Breast epithelium (tissue), 3 donors: Measurements from ENCODE around the gene ART4.

Source experiments
- CTCF ChIP-seq, 3 donors: fragments of 450-650 bp; IDR thresholded peaks; one replicate each; pipeline ENCODE4 v1.5.1; 2016 to 2017; ENCODE audit warnings: antibody characterized with exemption in 3 of 3, mild to moderate bottlenecking in 3 of 3, moderate library complexity in 3 of 3
- POLR2A ChIP-seq: fragments of 450-650 bp; IDR thresholded peaks from one replicate; pipeline ENCODE4 v1.6.1; 2016; ENCODE audit warnings: antibody characterized with exemption, mild to moderate bottlenecking, moderate library complexity
- POLR2AphosphoS5 ChIP-seq, 3 donors: sonication (generic); formaldehyde crosslinking; IDR thresholded peaks; one replicate each; pipeline ENCODE4 v1.6.1; 2017; ENCODE audit warnings: antibody characterized with exemption in 3 of 3

DNA sequence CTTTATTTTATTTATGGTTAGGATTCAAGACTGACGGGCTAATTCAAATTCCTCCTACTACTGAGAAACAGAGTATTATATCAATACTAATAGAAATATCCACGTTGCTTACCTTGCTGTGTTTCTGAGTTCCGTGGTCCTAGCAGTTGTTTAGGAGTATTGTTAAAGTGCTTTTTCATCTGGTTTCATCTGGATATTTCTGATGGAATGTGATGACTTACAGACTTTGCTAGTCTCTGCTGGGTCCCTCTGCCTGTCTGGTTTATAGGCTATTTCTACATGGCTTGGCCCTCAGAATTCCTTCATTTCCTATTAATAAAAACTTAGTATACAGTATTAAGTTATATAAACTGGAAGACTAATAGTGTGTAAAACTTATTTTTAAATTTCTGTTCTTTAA is 29.3 kb downstream of the ART4 start, which contains the start of gene SMCO3:
- TF ChIP-seq CTCF (IDR thresholded peaks at IDR 0.05) (no peak), POLR2A (no peak), POLR2AphosphoS5 (IDR thresholded peaks at IDR 0.05) (no peak)
